Parathyroid adenoma (tissue), 2 donors: ENCODE data around the gene KRTAP10-5.

Experiments
- H2AFZ ChIP-seq: fragments of 300-600 bp; sonication (generic); one replicate; pipeline ENCODE4 v1.7.0; 2017; ENCODE audit warnings: antibody characterized with exemption, mild to moderate bottlenecking
- H3K27ac ChIP-seq: fragments of 300-600 bp; sonication (generic); one replicate; pipeline ENCODE4 v1.7.0; 2017
- H3K27me3 ChIP-seq: fragments of 300-600 bp; sonication (generic); one replicate; pipeline ENCODE4 v1.7.0; 2017; ENCODE audit warnings: low read length; ENCODE audit not compliant: control insufficient read depth, insufficient read depth
- H3K36me3 ChIP-seq: fragments of 300-600 bp; sonication (generic); one replicate; pipeline ENCODE4 v1.7.0; 2017; ENCODE audit warnings: low read length; ENCODE audit not compliant: control insufficient read depth, insufficient read depth
- H3K4me1 ChIP-seq: fragments of 300-600 bp; sonication (generic); one replicate; pipeline ENCODE4 v1.7.0; 2017; ENCODE audit warnings: control low read depth
- H3K4me2 ChIP-seq: fragments of 300-600 bp; sonication (generic); one replicate; pipeline ENCODE4 v1.7.0; 2017; ENCODE audit warnings: low read length
- H3K4me3 ChIP-seq: fragments of 300-600 bp; sonication (generic); one replicate; pipeline ENCODE4 v1.7.0; 2017; ENCODE audit warnings: low read depth, low read length
- H3K79me2 ChIP-seq: fragments of 300-600 bp; sonication (generic); one replicate; pipeline ENCODE4 v1.7.0; 2017; ENCODE audit warnings: control low read depth
- H3K9ac ChIP-seq: fragments of 300-600 bp; sonication (generic); one replicate; pipeline ENCODE4 v1.7.0; 2017; ENCODE audit warnings: mild to moderate bottlenecking
- H3K9me3 ChIP-seq: fragments of 300-600 bp; sonication (generic); one replicate; pipeline ENCODE4 v1.7.0; 2017; ENCODE audit warnings: low read length; ENCODE audit not compliant: control insufficient read depth
- TF ChIP-seq, protein P1 (sequence below): fragments of 300-600 bp; sonication (generic); IDR thresholded peaks from one replicate; pipeline ENCODE4 v1.7.0; 2017; ENCODE audit warnings: antibody characterized with exemption, mild to moderate bottlenecking
- donor health status: primary hyperparathyroidism.

KRTAP10-5 gene

DNA sequence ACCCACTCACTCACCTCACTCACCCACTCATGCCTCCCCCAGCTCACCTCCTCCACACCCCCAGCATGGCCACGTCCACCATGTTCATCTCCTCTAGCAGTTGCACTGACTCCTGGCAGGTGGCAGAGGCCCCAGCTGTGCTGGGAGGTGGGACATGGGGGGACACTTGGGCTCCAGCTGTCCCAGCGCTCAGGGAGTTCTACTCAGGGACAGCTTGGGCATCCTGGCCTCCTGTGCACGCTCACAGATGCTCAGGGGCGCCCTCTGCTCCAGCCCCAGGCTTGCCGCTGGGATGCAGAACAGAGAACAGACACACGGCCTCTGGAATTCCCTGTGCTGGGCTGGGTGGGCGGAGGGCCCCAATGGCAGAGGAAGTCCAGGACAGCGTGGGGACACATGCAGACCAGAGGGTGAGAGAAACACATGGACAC, 36.7 kb upstream of the KRTAP10-5 start:
- Histone ChIP-seq H3K4me3 (no peak overlapping the region), H3K9ac (no peak overlapping the region), H3K27ac (no peak overlapping the region), H3K36me3 (no peaks in the 10 kb centered on the region), H3K9me3 (no peaks in the 10 kb centered on the region), H3K79me2 (no peaks in the 10 kb centered on the region), H3K4me1 (no peaks in the 10 kb centered on the region), H3K27me3 (no peaks in the 10 kb centered on the region), H2AFZ (no peak overlapping the region), H3K4me2 (no peak overlapping the region)
- TF ChIP-seq, protein P1, sequence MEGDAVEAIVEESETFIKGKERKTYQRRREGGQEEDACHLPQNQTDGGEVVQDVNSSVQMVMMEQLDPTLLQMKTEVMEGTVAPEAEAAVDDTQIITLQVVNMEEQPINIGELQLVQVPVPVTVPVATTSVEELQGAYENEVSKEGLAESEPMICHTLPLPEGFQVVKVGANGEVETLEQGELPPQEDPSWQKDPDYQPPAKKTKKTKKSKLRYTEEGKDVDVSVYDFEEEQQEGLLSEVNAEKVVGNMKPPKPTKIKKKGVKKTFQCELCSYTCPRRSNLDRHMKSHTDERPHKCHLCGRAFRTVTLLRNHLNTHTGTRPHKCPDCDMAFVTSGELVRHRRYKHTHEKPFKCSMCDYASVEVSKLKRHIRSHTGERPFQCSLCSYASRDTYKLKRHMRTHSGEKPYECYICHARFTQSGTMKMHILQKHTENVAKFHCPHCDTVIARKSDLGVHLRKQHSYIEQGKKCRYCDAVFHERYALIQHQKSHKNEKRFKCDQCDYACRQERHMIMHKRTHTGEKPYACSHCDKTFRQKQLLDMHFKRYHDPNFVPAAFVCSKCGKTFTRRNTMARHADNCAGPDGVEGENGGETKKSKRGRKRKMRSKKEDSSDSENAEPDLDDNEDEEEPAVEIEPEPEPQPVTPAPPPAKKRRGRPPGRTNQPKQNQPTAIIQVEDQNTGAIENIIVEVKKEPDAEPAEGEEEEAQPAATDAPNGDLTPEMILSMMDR = no peak

DNA sequence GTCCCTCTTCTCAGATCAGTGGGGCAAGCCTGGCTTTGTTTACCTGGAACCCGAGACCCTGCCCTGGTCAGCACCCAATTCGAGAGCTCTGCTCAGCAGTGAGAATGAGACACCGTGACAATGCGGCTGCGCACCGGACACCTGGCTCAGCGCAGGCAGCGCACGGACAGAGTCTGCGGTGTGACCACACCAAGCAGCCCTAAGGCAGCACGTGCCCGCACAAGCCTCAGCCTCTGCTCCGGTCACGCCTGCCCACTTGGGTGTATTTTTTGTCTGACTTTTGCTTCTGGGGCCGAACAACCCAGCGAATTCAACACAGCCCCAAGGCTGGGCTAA, 36.2 kb upstream of the KRTAP10-5 start:
- Histone ChIP-seq H3K4me1 (no peaks in the 10 kb centered on the region), H3K79me2 (no peaks in the 10 kb centered on the region), H3K4me2 (no peak overlapping the region), H3K27me3 (no peaks in the 10 kb centered on the region), H3K4me3 (no peak overlapping the region), H3K9me3 (no peaks in the 10 kb centered on the region), H3K27ac (no peak overlapping the region), H3K9ac (no peak overlapping the region), H2AFZ (no peak overlapping the region), H3K36me3 (no peaks in the 10 kb centered on the region)
- TF ChIP-seq, protein P1 = no peak

DNA sequence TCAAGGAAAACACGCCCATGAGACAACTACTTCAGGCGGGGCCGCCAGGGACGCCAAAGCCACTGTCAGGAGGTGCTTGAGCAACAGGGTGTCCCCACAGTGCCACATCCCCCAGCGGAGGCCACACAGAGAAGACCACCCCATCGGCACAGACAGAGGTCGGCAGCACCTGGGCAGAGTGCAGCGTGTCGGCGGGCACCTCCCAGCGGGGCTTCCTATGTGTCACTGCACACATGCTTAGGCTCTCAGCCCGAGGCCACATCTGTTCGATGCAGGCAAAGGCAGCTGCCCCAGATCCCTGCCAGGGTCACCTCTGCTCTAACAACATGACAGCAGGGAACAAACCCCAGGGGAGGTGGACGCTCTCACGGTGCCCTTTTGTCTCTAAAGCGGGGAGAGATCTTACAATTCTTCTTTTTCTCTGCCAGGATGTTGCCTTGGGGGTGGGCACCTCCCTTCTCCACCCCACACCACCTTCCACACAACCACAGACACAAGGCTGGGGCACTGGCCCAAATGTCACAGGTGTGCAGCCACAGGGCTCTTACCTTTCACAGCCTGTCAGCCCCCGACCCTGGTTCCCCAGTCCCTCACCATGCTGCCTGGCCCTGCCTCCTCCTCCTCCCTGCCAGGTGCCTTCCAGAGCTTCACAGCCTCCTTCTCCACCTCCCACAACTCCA, 35.6 kb upstream of the KRTAP10-5 start:
- Histone ChIP-seq H3K27ac (no peak overlapping the region), H3K79me2 (no peaks in the 10 kb centered on the region), H3K9ac (no peak overlapping the region), H3K9me3 (no peaks in the 10 kb centered on the region), H3K4me2 (no peak overlapping the region), H3K4me1 (no peaks in the 10 kb centered on the region), H3K4me3 (no peak overlapping the region), H3K27me3 (no peaks in the 10 kb centered on the region), H2AFZ (no peak overlapping the region), H3K36me3 (no peaks in the 10 kb centered on the region)
- TF ChIP-seq, protein P1 = no peak

DNA sequence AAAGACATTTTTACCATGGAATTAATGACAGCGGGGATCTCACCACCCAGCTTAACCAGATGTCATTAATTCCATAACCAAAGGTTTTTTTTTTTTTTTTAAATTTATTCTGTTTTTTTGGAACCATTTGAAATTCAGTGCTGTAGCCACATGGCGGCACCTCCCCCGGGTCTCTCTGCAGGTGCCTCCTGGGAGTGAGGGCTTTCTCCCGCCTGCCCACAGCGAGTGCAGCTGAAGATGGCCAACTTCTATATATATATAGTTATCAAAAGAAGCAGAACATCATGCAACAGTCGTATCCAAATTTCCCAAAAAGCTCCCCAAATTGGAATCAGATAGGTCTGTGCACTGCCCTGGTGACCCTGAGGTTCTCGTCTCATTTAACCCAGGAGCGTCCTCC, 35.1 kb upstream of the KRTAP10-5 start:
- no peak overlapping the region for H3K9ac ChIP-seq
- no peaks in the 10 kb centered on the region for H3K36me3 ChIP-seq
- H3K27me3 ChIP-seq = no peaks in the 10 kb centered on the region
- no peak overlapping the region for H3K4me3 ChIP-seq
- no peak overlapping the region for H2AFZ ChIP-seq
- H3K4me1 ChIP-seq = no peaks in the 10 kb centered on the region
- TF ChIP-seq, protein P1 = no peak
- no peak overlapping the region for H3K4me2 ChIP-seq
- H3K27ac ChIP-seq = no peak overlapping the region
- H3K79me2 ChIP-seq = no peaks in the 10 kb centered on the region
- no peaks in the 10 kb centered on the region for H3K9me3 ChIP-seq

DNA sequence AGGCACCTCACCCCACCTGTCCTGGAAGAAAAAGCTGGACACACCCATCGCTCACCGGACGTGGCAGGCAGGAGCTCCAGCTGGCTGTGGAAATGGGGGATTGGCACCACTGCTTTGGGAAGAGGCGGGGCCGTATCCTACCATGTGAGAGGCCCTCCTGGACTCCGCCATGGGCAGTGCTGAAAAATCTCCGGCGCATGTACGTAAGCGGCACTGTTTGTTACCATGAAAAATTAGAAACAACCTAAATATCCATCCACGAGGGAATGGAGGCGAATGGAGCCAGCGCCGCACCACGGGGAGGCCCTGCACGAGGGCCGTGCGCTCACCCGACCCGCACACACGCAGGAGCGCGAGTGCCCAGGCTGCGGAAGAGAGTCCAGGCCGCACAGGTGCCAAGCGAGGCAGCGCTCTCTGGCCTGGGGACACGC, 34.6 kb upstream of the KRTAP10-5 start:
- H3K9me3 ChIP-seq = no peaks in the 10 kb centered on the region
- H3K9ac ChIP-seq = no peak overlapping the region
- H2AFZ ChIP-seq = no peak overlapping the region
- no peaks in the 10 kb centered on the region for H3K79me2 ChIP-seq
- H3K4me2 ChIP-seq = no peak overlapping the region
- H3K27me3 ChIP-seq = no peaks in the 10 kb centered on the region
- H3K27ac ChIP-seq = no peak overlapping the region
- TF ChIP-seq, protein P1 = no peak
- H3K4me1 ChIP-seq = no peaks in the 10 kb centered on the region
- no peaks in the 10 kb centered on the region for H3K36me3 ChIP-seq
- H3K4me3 ChIP-seq = no peak overlapping the region
